AG04449 (cell line): ENCODE results near the gene MRPL38.

Experiments used
- CTCF ChIA-PET: fragments of 350-600 bp; formaldehyde crosslinking; extraction: SDS; loops from one replicate; lab custom pipeline; 2021; ENCODE audit warnings: antibody characterized with exemption; lab: Yijun Ruan, JAX
- POLR2A ChIA-PET: fragments of 400-600, 350-600 bp; formaldehyde crosslinking; extraction: SDS; loops from one replicate; lab custom pipeline; 2020; ENCODE audit warnings: antibody characterized with exemption, inconsistent platforms; lab: Yijun Ruan, JAX
- DNase-seq: peaks from one replicate; pipeline ENCODE4 v3.0.0-alpha.2; 2010; ENCODE audit warnings: low read depth, low spot score
- H3K4me3 ChIP-seq: 2 replicates; pipeline ENCODE4 v1.5.1; 2011; ENCODE audit warnings: low read depth, mild to moderate bottlenecking, control low read depth, low read length
- TF ChIP-seq, protein P1 (sequence below): IDR thresholded peaks from one replicate; pipeline ENCODE4 v1.5.1; 2011; ENCODE audit warnings: mild to moderate bottlenecking, moderate library complexity, low read length, control low read depth, inconsistent platforms; ENCODE audit not compliant: insufficient read depth; ENCODE audit errors: missing control alignments

Gene MRPL38

GRCh38 chr17:75904749-75905521 is at the start of gene MRPL38:
Gene MRPL38 (minus strand): TSS chr17:75904884. CDS start chr17:75904875, 9 bp downstream.
- CTCF ChIA-PET: interaction anchor here (0.6 to 10.7 kb wide), 36 partner anchors 9 to 479 kb away, joined by 3 to 276 read pairs (median 4); partner anchors contain the start of genes CDK3, FBF1, GALK1 and SPHK1
- POLR2A ChIA-PET: interaction anchor here (0.6 to 1.6 kb wide), 5 partner anchors 10 to 125 kb away, joined by 3 to 6 read pairs (median 3); partner anchors contain the start of gene FBF1
- DNase-seq: peak; percentile 40
- TF ChIP-seq, protein P1, sequence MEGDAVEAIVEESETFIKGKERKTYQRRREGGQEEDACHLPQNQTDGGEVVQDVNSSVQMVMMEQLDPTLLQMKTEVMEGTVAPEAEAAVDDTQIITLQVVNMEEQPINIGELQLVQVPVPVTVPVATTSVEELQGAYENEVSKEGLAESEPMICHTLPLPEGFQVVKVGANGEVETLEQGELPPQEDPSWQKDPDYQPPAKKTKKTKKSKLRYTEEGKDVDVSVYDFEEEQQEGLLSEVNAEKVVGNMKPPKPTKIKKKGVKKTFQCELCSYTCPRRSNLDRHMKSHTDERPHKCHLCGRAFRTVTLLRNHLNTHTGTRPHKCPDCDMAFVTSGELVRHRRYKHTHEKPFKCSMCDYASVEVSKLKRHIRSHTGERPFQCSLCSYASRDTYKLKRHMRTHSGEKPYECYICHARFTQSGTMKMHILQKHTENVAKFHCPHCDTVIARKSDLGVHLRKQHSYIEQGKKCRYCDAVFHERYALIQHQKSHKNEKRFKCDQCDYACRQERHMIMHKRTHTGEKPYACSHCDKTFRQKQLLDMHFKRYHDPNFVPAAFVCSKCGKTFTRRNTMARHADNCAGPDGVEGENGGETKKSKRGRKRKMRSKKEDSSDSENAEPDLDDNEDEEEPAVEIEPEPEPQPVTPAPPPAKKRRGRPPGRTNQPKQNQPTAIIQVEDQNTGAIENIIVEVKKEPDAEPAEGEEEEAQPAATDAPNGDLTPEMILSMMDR: peak; percentile 95
- peak within 1 kb of the TSS; percentile 75 for H3K4me3 ChIP-seq

GRCh38 chr17:75950855-75951554 is 46.3 kb upstream of the MRPL38 start:
- TF ChIP-seq, protein P1: no peak
- POLR2A ChIA-PET: no interaction called here
- no peak for DNase-seq

GRCh38 chr17:75950421-75950820 is 45.7 kb upstream of the MRPL38 start:
- ChIA-PET POLR2A (no interaction called here), CTCF (interaction anchor here (1.6 kb wide), 1 partner anchor 46 kb away, joined by 6 read pairs; the partner anchor contains the start of gene MRPL38)
- H3K4me3 ChIP-seq: no peak overlapping the region
- DNase-seq: no peak
- TF ChIP-seq, protein P1: no peak

More at GRCh38 chr17:75950855-75951554, 46.3 kb upstream of the MRPL38 start:
- no peak overlapping the region for H3K4me3 ChIP-seq
- CTCF ChIA-PET: no interaction called here

DNA sequence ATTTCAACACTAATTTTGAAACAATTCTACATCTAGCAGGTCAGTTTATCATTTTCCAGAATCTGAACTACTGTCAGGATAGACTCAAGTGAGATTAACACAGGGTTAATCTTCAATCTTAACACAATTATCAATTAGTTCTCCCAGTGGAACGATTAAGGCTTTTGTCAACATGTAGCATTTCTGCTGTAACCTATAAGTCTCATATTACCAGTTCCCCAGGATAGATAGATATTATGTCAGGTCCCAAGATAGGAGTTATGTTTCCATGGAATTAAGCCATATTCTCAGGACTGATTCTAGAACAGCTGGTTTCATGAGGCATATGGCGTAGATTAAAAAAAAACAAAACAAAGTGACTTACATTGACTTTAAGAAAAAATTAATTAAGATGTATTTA is 40.5 kb upstream of the MRPL38 start:
- H3K4me3 ChIP-seq: no peak overlapping the region

GRCh38 chr17:75943491-75943890 is 38.8 kb upstream of the MRPL38 start:
- POLR2A ChIA-PET: interaction anchor here (0.6 to 0.8 kb wide), 2 partner anchors 36 to 304 kb away, joined by 3 to 4 read pairs; partner anchors contain the start of genes ACOX1 and TEN1

More for the DNA sequence above, 40.5 kb upstream of the MRPL38 start:
- CTCF ChIA-PET: no interaction called here
- POLR2A ChIA-PET: no interaction called here
- DNase-seq: no peak
- TF ChIP-seq, protein P1: no peak

More at GRCh38 chr17:75943491-75943890, 38.8 kb upstream of the MRPL38 start:
- no peak overlapping the region for H3K4me3 ChIP-seq
- CTCF ChIA-PET: interaction anchor here (1.2 kb wide), 1 partner anchor 62 kb away, joined by 3 read pairs; no protein-coding TSS in a partner anchor
- TF ChIP-seq, protein P1: no peak
- no peak for DNase-seq
